ENCODE data around the gene PAX5. TPM values are rescaled to one million over a fixed set of nuclear protein-coding genes. Genes with fewer than 3 reads are reported as not detected.

PAX5 gene
- total RNA-seq, 1 donor from 2014 or later: not detected

GRCh38 chr9:36912620-36913019 lies 121.4 kb downstream of the PAX5 start:
- no peak for DNase-seq (ENCODE audit: low read depth)
- no peak for TF ChIP-seq CTCF (conservative IDR thresholded peaks at IDR 0.05; ENCODE audit: low read depth, low read length)
- H3K4me3 ChIP-seq (ENCODE audit: low read depth, low read length): no peak overlapping the region

- DNase-seq (ENCODE audit: low read depth): no peak
- TF ChIP-seq CTCF (conservative IDR thresholded peaks at IDR 0.05; ENCODE audit: low read depth, low read length): no peak
- H3K4me3 ChIP-seq (ENCODE audit: low read depth, low read length): no peak overlapping the region
Measured at GRCh38 chr9:36911601-36912412, 122.3 kb downstream of the PAX5 start.

GRCh38 chr9:36911037-36911436 lies 123.0 kb downstream of the PAX5 start:
- DNase-seq (ENCODE audit: low read depth): no peak
- no peak for TF ChIP-seq CTCF (conservative IDR thresholded peaks at IDR 0.05; ENCODE audit: low read depth, low read length)
- no peak overlapping the region for H3K4me3 ChIP-seq (ENCODE audit: low read depth, low read length)

- DNase-seq (ENCODE audit: low read depth): no peak
- TF ChIP-seq CTCF (conservative IDR thresholded peaks at IDR 0.05; ENCODE audit: low read depth, low read length): no peak
- H3K4me3 ChIP-seq (ENCODE audit: low read depth, low read length): no peak overlapping the region
Measured at GRCh38 chr9:36906492-36906891, 127.6 kb downstream of the PAX5 start.

- no peak for TF ChIP-seq CTCF (conservative IDR thresholded peaks at IDR 0.05; ENCODE audit: low read depth, low read length)
- no peak overlapping the region for H3K4me3 ChIP-seq (ENCODE audit: low read depth, low read length)
- no peak for DNase-seq (ENCODE audit: low read depth)
Measured at GRCh38 chr9:36905101-36906066, 128.7 kb downstream of the PAX5 start.

GRCh38 chr9:36903541-36904435 lies 130.3 kb downstream of the PAX5 start:
- TF ChIP-seq CTCF (conservative IDR thresholded peaks at IDR 0.05; ENCODE audit: low read depth, low read length): no peak
- H3K4me3 ChIP-seq (ENCODE audit: low read depth, low read length): no peak overlapping the region
- peak; percentile 22 for DNase-seq (ENCODE audit: low read depth)
